ENCODE data around the gene MAPK4.
"Not testable (repeated sequence)": the region's sequence is repeated elsewhere in the genome, so short reads cannot be mapped to it uniquely, and the experiment has no call there.

The MAPK4 gene

GRCh38 chr18:50559752-50560680 is at the start of gene MAPK4:
TSS of gene MAPK4 (plus strand) at chr18:50560087. CDS start at chr18:50663959, 103,872 bp downstream.
- peak; percentile 78 for DNase-seq (ENCODE audit: low read depth, low spot score)

GRCh38 chr18:50517277-50517676 is 42.6 kb upstream of the MAPK4 start:
- not testable (repeated sequence) for DNase-seq (ENCODE audit: low read depth, low spot score)

- DNase-seq (ENCODE audit: low read depth, low spot score) = peak; percentile 17
Measured at GRCh38 chr18:50518787-50519546, 40.9 kb upstream of the MAPK4 start.

GRCh38 chr18:50523165-50523564 is 36.7 kb upstream of the MAPK4 start:
- DNase-seq (ENCODE audit: low read depth, low spot score) = peak; percentile 16

- DNase-seq (ENCODE audit: low read depth, low spot score) = no peak
Measured at GRCh38 chr18:50527636-50528307, 32.1 kb upstream of the MAPK4 start.

- no peak for DNase-seq (ENCODE audit: low read depth, low spot score)
Measured at GRCh38 chr18:50528806-50529205, 31.1 kb upstream of the MAPK4 start.

GRCh38 chr18:50533822-50534221 is 26.1 kb upstream of the MAPK4 start:
- DNase-seq (ENCODE audit: low read depth, low spot score) = not testable (repeated sequence)

GRCh38 chr18:50544476-50544875 is 15.4 kb upstream of the MAPK4 start:
- not testable (repeated sequence) for DNase-seq (ENCODE audit: low read depth, low spot score)

GRCh38 chr18:50545936-50546335 is 14.0 kb upstream of the MAPK4 start:
- DNase-seq (ENCODE audit: low read depth, low spot score) = no peak

GRCh38 chr18:50548160-50548559 is 11.7 kb upstream of the MAPK4 start:
- no peak for DNase-seq (ENCODE audit: low read depth, low spot score)

- not testable (repeated sequence) for DNase-seq (ENCODE audit: low read depth, low spot score)
Measured at GRCh38 chr18:50551651-50552050, 8.2 kb upstream of the MAPK4 start.

- DNase-seq (ENCODE audit: low read depth, low spot score) = no peak
Measured at GRCh38 chr18:50558157-50558556, 1.7 kb upstream of the MAPK4 start.

- DNase-seq (ENCODE audit: low read depth, low spot score) = peak; percentile 10
Measured at GRCh38 chr18:50558948-50559751, 737 bp upstream of the MAPK4 start.

- DNase-seq (ENCODE audit: low read depth, low spot score) = peak; percentile 19
Measured at GRCh38 chr18:50560681-50561629, 1.1 kb downstream of the MAPK4 start.

GRCh38 chr18:50562258-50562657 is 2.4 kb downstream of the MAPK4 start:
- DNase-seq (ENCODE audit: low read depth, low spot score) = not testable (repeated sequence)

- no peak for DNase-seq (ENCODE audit: low read depth, low spot score)
Measured at GRCh38 chr18:50562686-50563085, 2.8 kb downstream of the MAPK4 start.

GRCh38 chr18:50563376-50563775 is 3.5 kb downstream of the MAPK4 start:
- DNase-seq (ENCODE audit: low read depth, low spot score) = no peak

GRCh38 chr18:50569930-50570329 is 10.0 kb downstream of the MAPK4 start:
- DNase-seq (ENCODE audit: low read depth, low spot score) = no peak

- DNase-seq (ENCODE audit: low read depth, low spot score) = no peak
Measured at GRCh38 chr18:50571606-50572005, 11.7 kb downstream of the MAPK4 start.

GRCh38 chr18:50573196-50573595 is 13.3 kb downstream of the MAPK4 start:
- not testable (repeated sequence) for DNase-seq (ENCODE audit: low read depth, low spot score)

Measured in astrocyte of the hippocampus (primary cell).